ENCODE results near the gene ACAD10. TPM values are rescaled to one million over a fixed set of nuclear protein-coding genes. Genes with fewer than 3 reads are reported as not detected.

The ACAD10 gene
- total and polyA plus RNA-seq, 2 of the 13 experiments (the other 11 are each of a cell fraction or from before 2014, with no cell fraction given): 15.2 to 16.3 TPM

DNA sequence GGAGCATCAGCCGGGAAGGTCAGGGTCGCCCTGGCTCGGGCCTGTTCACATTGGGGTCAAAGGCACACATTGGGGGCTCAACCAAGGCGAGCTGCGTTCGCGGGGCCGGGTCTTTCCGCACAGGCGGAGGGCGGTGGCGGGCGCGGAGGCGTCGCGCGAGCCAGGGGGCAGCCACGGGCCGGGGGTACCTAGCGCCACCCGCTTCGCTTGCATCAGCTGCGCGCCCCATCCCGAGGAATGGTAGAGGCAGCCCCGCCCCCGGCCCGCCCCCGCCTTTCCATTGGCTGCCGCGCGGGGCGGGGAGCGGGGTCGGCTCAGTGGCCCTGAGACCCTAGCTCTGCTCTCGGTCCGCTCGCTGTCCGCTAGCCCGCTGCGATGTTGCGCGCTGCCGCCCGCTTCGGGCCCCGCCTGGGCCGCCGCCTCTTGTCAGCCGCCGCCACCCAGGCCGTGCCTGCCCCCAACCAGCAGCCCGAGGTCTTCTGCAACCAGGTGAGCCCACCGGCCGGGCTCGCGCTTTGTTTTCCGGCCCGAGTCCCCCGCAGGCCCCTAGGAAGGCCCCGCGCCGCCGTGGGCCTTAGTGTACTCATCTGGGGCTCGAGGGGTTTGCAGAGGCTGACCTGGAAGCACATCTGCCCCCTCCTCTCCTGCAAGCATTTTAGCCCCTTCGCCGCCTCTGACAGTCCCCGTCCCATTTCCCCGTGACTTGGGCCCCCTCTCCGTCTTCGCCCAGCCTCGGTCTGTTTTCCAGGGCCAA is 80.9 kb downstream of the ACAD10 start, which contains the start of gene ALDH2 (continued):
- TF ChIP-seq, protein P1, sequence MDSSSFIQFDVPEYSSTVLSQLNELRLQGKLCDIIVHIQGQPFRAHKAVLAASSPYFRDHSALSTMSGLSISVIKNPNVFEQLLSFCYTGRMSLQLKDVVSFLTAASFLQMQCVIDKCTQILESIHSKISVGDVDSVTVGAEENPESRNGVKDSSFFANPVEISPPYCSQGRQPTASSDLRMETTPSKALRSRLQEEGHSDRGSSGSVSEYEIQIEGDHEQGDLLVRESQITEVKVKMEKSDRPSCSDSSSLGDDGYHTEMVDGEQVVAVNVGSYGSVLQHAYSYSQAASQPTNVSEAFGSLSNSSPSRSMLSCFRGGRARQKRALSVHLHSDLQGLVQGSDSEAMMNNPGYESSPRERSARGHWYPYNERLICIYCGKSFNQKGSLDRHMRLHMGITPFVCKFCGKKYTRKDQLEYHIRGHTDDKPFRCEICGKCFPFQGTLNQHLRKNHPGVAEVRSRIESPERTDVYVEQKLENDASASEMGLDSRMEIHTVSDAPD (CRISPR knock-in tag; IDR thresholded peaks at IDR 0.05): no peak
- TF ChIP-seq ZNF562 (CRISPR knock-in tag; IDR thresholded peaks at IDR 0.05; ENCODE audit: borderline replicate concordance) (no peak), ZBTB21 (CRISPR knock-in tag; IDR thresholded peaks at IDR 0.05) (no peak), ZNF431 (CRISPR knock-in tag; IDR thresholded peaks at IDR 0.05; ENCODE audit: borderline replicate concordance, low read depth) (0 out of 2 replicates have a peak, but pooled peaks have one; percentile 20), ZNF333 (CRISPR knock-in tag; IDR thresholded peaks at IDR 0.05; ENCODE audit: borderline replicate concordance) (no peak), NR3C1 (CRISPR knock-in tag; IDR thresholded peaks at IDR 0.05) (no peak), SRY (CRISPR knock-in tag; IDR thresholded peaks at IDR 0.05) (peak; percentile 79; the same call in 1 of the 2 replicates), SIN3A (IDR thresholded peaks at IDR 0.05; ENCODE audit: borderline replicate concordance, low read depth, low read length) (peak; percentile 42; the same call in 1 of the 2 replicates), ZFAT (CRISPR knock-in tag; conservative IDR thresholded peaks at IDR 0.05) (no peak), KAT8 (CRISPR knock-in tag; IDR thresholded peaks at IDR 0.05) (peak; percentile 29; the same call in 1 of the 2 replicates), ZNF816 (CRISPR knock-in tag; IDR thresholded peaks at IDR 0.05; ENCODE audit: borderline replicate concordance) (peak; percentile 69; the same call in 1 of the 2 replicates), ZNF605 (CRISPR knock-in tag; IDR thresholded peaks at IDR 0.05) (peak; percentile 66; the same call in 1 of the 2 replicates), MXI1 (IDR thresholded peaks at IDR 0.05; ENCODE audit: borderline replicate concordance, low read depth, low read length) (peak; percentile 37; the same call in 1 of the 3 replicates), JUND (CRISPR knock-in tag; IDR thresholded peaks at IDR 0.05) (no peak), ZNF577 (CRISPR knock-in tag; IDR thresholded peaks at IDR 0.05; ENCODE audit: borderline replicate concordance, low read depth) (no peak), HIVEP1 (CRISPR knock-in tag; IDR thresholded peaks at IDR 0.05) (no peak)
- TF ChIP-seq, protein P2, sequence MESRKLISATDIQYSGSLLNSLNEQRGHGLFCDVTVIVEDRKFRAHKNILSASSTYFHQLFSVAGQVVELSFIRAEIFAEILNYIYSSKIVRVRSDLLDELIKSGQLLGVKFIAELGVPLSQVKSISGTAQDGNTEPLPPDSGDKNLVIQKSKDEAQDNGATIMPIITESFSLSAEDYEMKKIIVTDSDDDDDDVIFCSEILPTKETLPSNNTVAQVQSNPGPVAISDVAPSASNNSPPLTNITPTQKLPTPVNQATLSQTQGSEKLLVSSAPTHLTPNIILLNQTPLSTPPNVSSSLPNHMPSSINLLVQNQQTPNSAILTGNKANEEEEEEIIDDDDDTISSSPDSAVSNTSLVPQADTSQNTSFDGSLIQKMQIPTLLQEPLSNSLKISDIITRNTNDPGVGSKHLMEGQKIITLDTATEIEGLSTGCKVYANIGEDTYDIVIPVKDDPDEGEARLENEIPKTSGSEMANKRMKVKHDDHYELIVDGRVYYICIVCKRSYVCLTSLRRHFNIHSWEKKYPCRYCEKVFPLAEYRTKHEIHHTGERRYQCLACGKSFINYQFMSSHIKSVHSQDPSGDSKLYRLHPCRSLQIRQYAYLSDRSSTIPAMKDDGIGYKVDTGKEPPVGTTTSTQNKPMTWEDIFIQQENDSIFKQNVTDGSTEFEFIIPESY (CRISPR knock-in tag; IDR thresholded peaks at IDR 0.05): no peak
- TF ChIP-seq, protein P3, sequence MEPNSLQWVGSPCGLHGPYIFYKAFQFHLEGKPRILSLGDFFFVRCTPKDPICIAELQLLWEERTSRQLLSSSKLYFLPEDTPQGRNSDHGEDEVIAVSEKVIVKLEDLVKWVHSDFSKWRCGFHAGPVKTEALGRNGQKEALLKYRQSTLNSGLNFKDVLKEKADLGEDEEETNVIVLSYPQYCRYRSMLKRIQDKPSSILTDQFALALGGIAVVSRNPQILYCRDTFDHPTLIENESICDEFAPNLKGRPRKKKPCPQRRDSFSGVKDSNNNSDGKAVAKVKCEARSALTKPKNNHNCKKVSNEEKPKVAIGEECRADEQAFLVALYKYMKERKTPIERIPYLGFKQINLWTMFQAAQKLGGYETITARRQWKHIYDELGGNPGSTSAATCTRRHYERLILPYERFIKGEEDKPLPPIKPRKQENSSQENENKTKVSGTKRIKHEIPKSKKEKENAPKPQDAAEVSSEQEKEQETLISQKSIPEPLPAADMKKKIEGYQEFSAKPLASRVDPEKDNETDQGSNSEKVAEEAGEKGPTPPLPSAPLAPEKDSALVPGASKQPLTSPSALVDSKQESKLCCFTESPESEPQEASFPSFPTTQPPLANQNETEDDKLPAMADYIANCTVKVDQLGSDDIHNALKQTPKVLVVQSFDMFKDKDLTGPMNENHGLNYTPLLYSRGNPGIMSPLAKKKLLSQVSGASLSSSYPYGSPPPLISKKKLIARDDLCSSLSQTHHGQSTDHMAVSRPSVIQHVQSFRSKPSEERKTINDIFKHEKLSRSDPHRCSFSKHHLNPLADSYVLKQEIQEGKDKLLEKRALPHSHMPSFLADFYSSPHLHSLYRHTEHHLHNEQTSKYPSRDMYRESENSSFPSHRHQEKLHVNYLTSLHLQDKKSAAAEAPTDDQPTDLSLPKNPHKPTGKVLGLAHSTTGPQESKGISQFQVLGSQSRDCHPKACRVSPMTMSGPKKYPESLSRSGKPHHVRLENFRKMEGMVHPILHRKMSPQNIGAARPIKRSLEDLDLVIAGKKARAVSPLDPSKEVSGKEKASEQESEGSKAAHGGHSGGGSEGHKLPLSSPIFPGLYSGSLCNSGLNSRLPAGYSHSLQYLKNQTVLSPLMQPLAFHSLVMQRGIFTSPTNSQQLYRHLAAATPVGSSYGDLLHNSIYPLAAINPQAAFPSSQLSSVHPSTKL (CRISPR knock-in tag; IDR thresholded peaks at IDR 0.05): peak; percentile 57; the same call in 1 of the 2 replicates
- TF ChIP-seq, protein P4, sequence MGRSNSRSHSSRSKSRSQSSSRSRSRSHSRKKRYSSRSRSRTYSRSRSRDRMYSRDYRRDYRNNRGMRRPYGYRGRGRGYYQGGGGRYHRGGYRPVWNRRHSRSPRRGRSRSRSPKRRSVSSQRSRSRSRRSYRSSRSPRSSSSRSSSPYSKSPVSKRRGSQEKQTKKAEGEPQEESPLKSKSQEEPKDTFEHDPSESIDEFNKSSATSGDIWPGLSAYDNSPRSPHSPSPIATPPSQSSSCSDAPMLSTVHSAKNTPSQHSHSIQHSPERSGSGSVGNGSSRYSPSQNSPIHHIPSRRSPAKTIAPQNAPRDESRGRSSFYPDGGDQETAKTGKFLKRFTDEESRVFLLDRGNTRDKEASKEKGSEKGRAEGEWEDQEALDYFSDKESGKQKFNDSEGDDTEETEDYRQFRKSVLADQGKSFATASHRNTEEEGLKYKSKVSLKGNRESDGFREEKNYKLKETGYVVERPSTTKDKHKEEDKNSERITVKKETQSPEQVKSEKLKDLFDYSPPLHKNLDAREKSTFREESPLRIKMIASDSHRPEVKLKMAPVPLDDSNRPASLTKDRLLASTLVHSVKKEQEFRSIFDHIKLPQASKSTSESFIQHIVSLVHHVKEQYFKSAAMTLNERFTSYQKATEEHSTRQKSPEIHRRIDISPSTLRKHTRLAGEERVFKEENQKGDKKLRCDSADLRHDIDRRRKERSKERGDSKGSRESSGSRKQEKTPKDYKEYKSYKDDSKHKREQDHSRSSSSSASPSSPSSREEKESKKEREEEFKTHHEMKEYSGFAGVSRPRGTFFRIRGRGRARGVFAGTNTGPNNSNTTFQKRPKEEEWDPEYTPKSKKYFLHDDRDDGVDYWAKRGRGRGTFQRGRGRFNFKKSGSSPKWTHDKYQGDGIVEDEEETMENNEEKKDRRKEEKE (IDR thresholded peaks at IDR 0.05): no peak

Data from HepG2 (cell line).